Cortex of kidney (tissue), 1 donor: ENCODE measurements around the gene FANCI.

Source experiments
- DNase-seq: peaks from one replicate; lab custom pipeline; 2025; lab: John Stamatoyannopoulos, UW

FANCI gene

GRCh38 chr15:89361451-89362202 is 117.8 kb downstream of the FANCI start:
- no peak for DNase-seq

- no peak for DNase-seq
Measured at GRCh38 chr15:89362203-89363101, 118.7 kb downstream of the FANCI start.

GRCh38 chr15:89363133-89363532 is 119.4 kb downstream of the FANCI start:
- DNase-seq = no peak

GRCh38 chr15:89363770-89364169 is 120.0 kb downstream of the FANCI start:
- no peak for DNase-seq

GRCh38 chr15:89364341-89364740 is 120.6 kb downstream of the FANCI start:
- DNase-seq = no peak

GRCh38 chr15:89364741-89365450 is 121.1 kb downstream of the FANCI start:
- no peak for DNase-seq

GRCh38 chr15:89365462-89366065 is 121.8 kb downstream of the FANCI start:
- DNase-seq = no peak
